Measurements from ENCODE around the gene TRIM7.
"Not testable (repeated sequence)": the region's sequence is repeated elsewhere in the genome, so short reads cannot be mapped to it uniquely, and the experiment has no call there.

The TRIM7 gene

GRCh38 chr5:181233088-181233800, 28.2 kb upstream of the TRIM7 start:
- DNase-seq (ENCODE audit: low read depth), result no peak

- no peak for DNase-seq (ENCODE audit: low read depth)
Measured at GRCh38 chr5:181232593-181232992, 27.6 kb upstream of the TRIM7 start.

GRCh38 chr5:181231432-181231831, 26.4 kb upstream of the TRIM7 start:
- DNase-seq (ENCODE audit: low read depth), result no peak

GRCh38 chr5:181230551-181230950, 25.6 kb upstream of the TRIM7 start:
- no peak for DNase-seq (ENCODE audit: low read depth)

GRCh38 chr5:181229996-181230395, 25.0 kb upstream of the TRIM7 start:
- no peak for DNase-seq (ENCODE audit: low read depth)

- DNase-seq (ENCODE audit: low read depth), result no peak
Measured at GRCh38 chr5:181224390-181225229, 19.6 kb upstream of the TRIM7 start.

GRCh38 chr5:181223729-181224389, 18.9 kb upstream of the TRIM7 start:
- no peak for DNase-seq (ENCODE audit: low read depth)

GRCh38 chr5:181223058-181223728, 18.2 kb upstream of the TRIM7 start, which contains the start of gene TRIM41:
Gene TRIM41, plus strand, starts transcription at chr5:181223281. Its CDS starts 719 bp downstream, at chr5:181224000.
- DNase-seq (ENCODE audit: low read depth), result peak; percentile 98

- no peak for DNase-seq (ENCODE audit: low read depth)
Measured at GRCh38 chr5:181222630-181223057, 17.6 kb upstream of the TRIM7 start.

GRCh38 chr5:181221792-181222629, 17.0 kb upstream of the TRIM7 start:
- peak; percentile 95 for DNase-seq (ENCODE audit: low read depth)

GRCh38 chr5:181221105-181221791, 16.3 kb upstream of the TRIM7 start:
- no peak for DNase-seq (ENCODE audit: low read depth)

- no peak for DNase-seq (ENCODE audit: low read depth)
Measured at GRCh38 chr5:181220178-181220515, 15.2 kb upstream of the TRIM7 start.

- DNase-seq (ENCODE audit: low read depth), result no peak
Measured at GRCh38 chr5:181219262-181220177, 14.5 kb upstream of the TRIM7 start.

GRCh38 chr5:181218795-181219124, 13.8 kb upstream of the TRIM7 start:
- DNase-seq (ENCODE audit: low read depth), result no peak

- DNase-seq (ENCODE audit: low read depth), result no peak
Measured at GRCh38 chr5:181217803-181218062, 12.7 kb upstream of the TRIM7 start.

GRCh38 chr5:181217111-181217802, 12.3 kb upstream of the TRIM7 start:
- no peak for DNase-seq (ENCODE audit: low read depth)

GRCh38 chr5:181215997-181216989, 11.3 kb upstream of the TRIM7 start:
- no peak for DNase-seq (ENCODE audit: low read depth)

GRCh38 chr5:181214249-181214648, 9.3 kb upstream of the TRIM7 start:
- DNase-seq (ENCODE audit: low read depth), result not testable (repeated sequence)

Data from activated gamma-delta T cell treated with anti-CD3 and anti-CD28 coated beads, Interleukin-2, amount 50 U/mL, for 16 hours (primary cell).